HG02943 (cell line): ENCODE results near the gene DCST2.
"Not testable (repeated sequence)": the region's sequence is repeated elsewhere in the genome, so short reads cannot be mapped to it uniquely, and the experiment has no call there.

Experiments
- ATAC-seq: cut with Tn5 transposase; IDR thresholded peaks from one replicate; pipeline ENCODE4 v1.9.1; 2021; ENCODE audit warnings: mild to moderate bottlenecking, low read depth, moderate library complexity; ENCODE audit not compliant: unreplicated experiment

DCST2 gene

DNA sequence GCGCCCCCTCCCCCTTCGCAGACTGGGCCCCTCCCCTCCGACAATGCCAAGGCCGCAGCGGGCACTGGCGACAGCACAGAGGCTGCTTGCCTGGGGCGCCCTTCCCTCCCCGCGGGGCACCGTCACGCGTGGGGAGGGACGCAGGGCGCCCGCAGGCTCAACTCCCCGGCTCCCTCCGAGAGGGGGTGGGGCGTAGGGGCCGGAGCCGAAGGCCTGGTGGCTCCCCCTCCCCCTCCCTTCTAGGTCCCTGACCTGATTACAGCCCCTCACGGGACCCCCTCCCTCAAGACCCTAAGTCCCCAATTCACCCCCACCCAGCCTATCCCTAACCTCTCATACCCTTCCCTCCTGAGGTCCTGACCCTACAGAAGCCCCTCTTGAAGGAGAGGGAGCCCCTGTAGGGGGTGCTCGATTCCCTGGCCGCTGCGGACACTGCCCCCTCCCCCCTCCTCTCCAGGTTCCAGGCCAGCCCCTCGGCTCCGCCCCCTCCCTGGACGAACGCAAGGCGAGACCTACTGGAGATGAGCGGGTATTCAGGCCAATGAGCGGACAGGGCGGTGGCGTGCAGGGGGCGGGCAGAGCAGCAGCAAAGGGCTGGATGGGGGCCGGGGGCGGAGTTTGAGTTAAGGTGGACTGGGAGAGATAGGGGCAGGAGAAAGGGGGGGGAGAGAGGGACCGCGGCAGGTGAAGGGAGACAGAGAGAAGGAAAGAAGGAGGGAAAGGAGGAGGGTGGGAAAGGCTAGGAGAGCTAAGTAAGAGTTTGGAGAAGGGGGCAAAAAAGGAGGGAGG is 31.7 kb downstream of the DCST2 start:
- peak; percentile 39 for ATAC-seq

DNA sequence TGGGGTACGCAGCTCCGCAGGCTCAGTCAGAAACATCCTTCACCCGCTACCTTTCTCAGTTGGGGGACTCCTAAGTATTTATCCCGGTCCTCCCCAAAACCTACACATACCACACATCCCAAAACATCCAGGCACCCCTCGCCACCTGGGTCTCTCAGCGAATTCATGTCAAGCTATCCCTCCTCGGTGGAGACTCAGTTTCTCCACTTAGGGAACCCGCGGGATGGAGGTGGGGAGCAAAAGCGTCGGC is 32.2 kb downstream of the DCST2 start:
- no peak for ATAC-seq

DNA sequence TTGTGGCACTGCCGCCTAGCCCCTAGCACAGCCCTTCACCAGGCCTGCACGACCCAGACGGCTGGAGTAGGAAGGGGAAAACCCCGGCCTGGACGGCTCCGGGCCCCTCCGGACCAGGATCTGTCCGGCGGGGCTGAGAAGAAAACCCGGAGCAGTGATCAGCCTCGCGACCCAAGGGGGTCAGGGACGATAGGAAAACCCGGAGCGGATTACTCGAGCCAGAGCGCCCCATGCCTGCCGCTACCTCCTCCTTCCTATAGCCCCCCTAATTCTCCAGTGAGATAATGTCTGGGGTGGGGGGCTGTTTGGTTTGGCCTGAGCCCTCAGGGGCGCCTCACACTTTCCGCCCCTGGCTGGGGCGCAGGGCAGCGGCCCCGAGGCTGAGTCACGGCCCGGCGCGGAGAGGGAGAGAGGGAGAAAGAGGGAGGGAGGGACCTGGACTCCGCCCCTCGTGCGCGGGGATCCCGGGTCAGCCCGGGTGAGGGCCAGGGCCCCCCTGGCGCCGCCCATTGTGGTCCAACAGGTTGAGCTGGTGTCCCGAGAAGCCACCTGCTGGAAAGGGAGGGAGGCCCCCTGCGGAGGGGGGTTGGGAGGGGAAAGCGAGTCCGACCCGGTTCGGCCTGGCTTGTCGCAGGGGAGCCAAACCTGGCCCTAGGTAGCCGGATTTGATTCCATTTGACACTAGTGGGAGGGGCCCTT is 32.7 kb downstream of the DCST2 start:
- ATAC-seq = peak; percentile 35

DNA sequence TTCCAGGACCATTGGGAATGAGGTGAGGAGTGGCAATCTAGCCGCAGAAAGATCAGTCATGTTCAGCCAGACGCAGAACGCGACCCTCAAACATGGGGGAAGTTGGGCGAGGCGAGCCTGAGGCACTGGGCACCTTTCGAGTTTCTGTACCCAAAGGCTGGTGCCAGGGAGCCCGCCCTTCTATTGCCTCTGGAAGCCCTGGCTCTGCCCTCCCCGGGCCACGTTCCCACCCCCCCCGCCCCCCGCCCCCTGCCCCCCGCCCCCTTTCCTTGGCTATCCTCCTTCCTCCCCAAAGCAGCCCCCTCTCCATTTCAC is 33.2 kb downstream of the DCST2 start:
- no peak for ATAC-seq

DNA sequence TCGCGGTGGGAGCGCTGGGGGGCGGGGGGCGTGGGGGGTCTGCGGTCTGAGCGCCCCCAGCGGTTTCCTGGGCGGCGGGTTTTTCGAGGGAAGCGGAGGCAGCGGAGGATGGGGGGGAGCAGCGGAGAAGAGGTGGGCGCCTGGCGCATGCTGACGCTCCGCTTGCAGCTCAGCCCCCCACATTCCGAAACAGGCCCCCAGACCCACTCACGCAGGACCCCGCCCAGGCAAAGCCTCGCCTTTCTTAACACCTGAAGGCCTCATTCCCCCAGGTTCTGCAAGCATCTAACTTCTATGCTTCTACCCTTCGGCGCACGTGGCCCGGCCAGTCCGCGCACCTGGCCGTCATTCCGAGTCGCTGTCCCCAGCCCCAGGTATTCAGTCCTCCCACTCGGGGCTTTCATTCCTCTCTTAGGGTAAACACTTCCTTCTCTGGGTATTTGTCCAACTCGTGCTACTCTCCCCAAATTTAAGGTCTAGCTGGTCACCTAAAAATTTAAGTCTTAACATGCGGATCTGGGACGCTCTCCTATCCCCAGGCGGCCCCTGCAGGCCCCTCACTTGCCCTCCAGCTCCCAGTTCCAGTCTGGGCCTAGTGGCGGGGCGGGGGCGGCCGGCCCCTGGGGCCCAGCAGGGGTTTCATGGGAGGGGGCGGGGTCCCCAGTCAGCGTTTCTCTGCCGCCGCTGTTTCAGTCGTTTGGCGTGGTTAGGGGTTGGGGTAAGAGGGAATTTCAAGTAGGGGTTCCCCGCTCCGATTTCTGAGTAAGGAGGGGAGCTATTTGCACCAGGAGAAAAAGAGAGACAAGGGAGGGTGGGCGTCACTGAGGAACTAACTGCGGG is 33.8 kb downstream of the DCST2 start:
- ATAC-seq = no peak

DNA sequence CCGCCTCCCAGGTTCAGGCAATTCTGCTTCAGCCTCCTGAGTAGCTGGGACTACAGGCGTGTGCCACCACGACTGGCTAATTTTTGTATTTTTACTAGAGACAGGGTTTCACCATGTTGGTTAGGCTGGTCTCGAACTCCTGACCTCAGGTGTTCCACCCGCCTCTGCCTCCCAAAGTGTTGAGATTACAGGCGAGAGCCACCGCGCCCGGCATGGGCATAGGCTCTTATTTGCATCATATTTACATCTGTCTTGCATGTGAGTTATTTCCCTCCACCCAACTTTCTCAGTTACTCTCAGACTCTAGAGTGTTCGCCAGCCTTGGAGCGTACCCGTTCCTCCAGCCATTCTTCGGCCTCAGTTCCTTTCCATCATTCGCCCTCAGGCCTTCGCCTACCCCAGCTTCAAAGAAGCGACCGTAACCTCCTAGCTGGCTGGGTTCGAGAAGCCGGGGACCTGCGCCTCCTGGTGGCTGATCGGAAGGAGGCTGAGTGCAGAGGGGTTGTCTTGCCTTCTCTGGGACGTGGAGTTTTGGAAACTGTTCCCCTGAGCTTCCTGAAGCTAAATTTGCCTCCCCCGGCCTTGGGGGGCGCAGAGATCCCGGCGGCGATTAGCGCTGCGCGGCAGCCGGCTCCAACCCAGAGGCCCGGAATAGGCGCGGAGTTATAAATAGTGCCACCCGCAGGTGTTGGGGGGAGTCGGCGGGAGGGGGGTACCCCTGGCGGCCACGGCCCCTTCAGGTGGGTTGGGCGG is 34.6 kb downstream of the DCST2 start:
- no peak for ATAC-seq

DNA sequence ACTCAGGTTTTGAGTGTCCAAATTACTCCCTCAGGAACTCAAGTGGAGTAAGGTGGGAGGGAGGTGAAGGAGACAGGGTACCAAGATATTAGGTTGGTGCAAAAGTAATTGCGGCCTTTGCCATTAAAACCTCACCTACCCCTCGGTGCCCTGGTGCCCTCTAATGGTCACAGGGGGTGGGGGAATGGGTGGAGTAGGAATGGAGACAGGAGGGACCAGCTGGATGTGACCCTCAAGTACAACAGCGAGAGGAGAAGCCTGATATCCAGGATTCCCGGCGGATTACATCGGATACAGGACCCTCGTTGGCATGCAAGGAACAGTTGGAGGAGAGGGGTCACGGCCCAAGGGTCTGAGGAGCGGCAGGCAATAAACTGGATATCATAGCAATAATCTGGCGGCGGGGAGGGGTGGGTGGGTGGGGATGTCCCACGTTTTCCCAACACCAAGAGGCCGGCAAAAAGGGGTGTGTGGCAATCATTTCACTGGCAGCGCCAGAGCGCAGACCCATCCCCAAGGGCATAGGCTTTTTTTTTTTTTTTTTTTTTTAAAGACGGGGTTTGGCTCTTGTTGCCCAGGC is 35.3 kb downstream of the DCST2 start:
- no peak for ATAC-seq

DNA sequence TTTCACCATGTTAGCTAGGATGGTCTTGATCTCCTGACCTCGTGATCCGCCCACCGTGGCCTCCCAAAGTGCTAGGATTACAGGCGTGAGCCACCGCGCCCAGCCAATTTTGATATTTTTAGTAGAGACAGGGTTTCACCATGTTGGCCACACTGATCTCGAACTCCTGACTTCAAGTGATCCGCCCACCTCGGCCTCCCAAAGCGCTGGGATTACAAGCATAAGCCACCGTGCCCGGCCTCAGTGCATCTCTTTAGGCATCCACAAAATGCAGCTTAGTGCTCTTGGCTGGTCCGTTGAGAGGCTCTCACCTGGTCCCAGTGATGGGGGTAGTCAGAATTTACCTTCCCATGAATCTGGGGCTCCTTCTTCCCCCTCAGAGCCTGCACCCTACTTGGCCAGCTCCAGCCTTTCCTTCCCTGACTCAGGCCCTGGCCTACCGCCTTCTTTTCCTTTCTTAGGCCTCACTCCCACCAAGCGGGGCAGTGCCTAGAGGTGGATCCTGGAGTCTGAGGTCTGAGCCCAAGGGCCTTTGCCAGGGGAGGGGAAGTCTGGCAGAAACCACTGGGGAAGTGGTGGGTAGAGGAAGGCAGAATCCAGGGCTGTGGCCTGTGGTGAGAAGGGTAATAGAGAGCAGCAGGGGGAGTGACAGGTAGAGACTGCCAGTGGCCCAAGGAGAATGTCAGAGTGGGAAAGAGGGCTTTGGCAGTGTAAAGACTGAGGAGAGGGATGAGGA is 36.4 kb downstream of the DCST2 start:
- no peak for ATAC-seq

DNA sequence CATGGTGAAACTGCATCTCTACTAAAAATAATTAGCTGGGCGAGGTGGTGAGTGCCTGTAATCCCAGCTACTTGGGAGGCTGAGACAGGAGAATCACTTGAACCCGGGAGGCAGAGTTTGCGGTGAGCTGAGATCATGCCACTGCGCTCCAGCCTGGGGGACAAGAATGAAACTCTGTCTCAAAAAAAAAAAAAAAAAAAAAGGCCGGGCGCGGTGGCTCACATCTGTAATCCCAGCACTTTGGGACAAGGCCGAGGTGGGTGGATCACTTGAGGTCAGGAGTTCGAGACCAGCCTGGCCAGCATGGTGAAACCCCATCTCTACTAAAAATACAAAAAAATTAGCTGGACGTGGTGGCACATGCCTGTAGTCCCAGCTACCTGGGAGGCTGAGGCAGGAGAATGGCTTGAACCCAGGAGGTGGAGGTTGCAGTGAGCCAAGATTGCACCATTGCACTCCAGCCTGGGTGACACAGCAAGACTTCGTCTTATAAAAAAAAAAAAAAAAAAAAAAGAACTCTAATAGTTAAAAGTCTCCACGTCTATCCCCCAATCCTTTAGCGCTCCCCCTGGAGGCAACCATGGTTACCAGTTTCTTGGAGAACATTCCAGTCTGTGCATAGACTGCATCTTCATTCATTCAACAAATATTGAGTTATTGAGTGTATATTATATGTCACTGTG is 38.1 kb downstream of the DCST2 start:
- not testable (repeated sequence) for ATAC-seq

DNA sequence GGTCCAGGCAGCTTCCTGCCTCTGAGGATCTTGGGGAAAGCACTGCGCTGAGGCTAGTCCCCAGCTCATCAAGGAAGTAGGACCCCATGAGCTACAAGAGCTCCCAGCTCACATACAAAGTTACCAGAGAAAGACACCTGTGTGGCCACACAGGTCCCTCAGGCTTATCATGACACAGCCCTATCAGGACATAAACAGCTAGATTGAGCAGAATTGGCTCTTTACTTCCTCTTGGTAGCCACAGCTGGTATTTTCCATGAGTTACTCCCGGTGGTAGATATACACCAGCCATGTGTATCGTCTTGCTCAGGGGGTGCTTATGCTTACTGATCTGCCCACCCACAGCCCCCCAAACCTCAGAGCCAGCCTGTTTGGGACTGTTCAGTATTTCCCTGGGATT is 39.0 kb downstream of the DCST2 start:
- ATAC-seq = no peak

DNA sequence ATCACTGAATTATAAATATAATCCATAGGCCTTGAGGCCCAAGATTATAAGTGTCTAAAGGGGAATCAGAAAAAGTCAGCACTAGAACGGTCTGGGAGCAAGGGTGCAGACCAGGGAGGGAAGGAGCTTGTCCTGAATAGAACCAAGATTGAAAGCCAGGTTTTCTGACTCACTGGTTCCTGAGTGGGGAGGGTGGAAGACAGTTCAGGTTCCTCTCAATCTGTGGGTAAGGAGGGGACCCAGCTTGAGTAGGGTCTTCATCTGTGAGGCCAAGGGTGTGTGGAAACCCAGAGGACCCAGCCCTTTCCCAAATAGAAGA is 39.4 kb downstream of the DCST2 start:
- ATAC-seq = no peak

DNA sequence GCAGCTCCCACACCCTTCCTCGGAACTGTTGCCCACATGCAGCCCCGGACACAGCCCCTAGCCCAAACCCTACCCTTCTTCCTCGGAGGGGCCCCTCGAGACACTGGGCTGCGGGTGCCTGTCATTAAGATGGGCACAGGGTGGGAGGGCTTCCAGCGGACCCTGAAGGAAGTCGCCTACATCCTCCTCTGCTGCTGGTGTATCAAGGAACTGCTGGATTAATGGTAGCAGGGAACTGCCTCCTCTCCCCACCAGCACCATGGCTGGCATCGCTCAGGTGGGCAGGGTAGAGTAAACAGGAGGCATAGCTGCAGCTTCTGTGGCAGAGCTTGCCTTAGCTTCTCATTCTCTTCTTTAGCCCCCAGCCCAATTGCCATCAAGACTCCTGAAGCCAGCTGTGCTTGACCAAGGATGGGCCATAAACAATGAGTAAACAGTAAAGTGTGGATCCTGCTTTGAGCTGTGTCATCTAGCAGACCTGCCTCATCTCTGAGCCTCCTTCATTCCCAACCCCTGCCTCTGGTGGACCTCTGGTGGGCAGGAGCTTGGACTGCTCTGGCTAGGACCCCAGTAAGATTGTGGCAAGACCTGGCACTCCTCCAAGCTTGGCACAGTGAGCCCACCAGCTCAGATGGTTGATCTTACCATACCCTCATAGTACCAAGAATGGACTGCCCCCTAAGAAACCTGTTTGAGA is 39.9 kb downstream of the DCST2 start, which contains the start of gene LENEP:
LENEP (plus strand) TSS at position 15 of the 697 bp plus-strand sequence; CDS start at position 37, 22 bp downstream.
- ATAC-seq = no peak

DNA sequence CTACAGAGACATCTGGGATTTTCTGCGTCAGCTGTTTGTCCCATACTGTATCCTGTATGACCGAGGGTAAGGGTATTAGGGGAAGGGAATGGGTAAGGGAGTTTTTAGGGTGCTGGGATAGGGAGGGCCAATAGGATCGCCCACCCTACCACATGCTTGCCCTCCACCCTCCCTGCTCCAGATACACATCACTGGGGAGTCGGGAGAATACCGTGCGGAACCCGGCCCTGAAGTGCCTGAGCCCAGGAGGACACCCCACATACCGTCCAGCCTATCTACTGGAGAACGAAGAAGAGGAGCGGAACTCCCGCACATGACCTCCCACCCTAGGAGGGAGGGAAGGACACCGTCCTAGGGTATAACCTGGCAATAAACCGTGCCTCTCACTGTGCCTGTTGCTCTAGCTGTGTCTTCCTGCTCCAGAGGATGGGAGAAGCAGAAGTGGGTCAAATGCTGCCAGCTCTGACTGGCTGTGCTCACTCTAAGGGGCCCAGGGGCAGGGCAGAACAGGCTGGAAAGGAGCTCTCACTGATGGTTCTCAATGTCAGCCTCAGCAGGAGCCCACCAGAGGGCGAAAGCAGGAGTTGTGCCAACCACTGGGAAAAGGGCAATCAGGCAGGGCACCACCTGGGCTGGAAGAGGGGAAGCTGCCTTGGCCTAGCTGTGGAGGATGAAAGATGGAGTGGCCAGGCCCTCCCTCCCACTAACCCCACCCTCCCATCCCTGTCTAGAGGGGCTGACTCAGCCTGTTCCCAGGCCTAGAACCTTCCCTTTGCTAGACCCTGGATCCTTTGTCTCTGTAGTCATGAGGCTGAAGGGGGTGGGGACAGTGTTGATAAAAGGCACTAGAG is 40.6 kb downstream of the DCST2 start:
- no peak for ATAC-seq

DNA sequence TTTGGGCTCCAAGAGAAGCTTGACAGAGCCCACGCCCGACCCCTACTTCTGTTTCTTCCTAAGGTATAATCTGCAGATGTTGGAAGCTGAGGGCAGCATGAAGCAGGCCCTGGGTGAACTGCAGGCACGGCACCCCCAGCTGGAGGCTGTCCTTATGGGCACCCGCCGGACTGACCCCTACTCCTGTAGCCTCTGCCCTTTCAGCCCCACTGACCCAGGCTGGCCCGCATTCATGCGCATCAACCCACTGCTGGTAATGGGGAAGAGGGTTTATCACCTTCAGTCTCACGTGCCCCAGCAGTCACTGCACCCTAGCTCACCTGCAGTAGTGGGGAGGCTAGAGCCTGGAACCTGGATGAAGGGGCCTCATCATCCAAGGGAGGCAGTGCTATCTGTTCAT is 43.3 kb downstream of the DCST2 start:
- ATAC-seq = no peak

DNA sequence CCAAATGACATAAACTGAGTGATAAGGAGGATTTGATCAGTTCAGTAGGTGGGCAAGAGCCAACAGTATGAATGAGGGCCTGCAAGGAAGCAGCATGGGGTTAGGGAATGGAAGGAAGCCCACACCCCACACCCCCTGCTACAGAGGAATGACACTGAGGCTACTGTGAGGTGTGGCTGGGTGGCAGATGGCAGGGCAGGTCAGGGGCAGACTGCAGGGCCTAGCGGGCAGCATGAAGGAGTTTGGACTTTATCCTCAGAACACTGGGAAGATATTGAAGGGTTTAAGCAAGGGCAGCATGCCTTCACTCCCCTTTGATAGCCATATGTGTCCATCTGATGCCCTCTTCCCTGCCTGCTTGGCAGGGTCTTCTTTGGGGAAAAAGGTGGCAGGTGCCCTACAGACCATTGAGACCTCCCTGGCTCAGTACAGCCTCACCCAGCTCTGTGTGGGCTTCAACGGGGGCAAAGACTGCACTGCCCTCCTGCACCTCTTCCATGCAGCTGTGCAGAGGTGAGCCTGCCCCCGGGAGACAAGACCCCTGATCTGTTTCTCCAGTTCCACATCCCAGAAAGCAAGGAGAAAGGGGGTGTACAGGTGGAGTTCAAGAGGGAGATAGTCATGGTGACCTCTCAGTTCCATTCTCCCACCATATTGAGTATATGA is 44.3 kb downstream of the DCST2 start:
- ATAC-seq = no peak

DNA sequence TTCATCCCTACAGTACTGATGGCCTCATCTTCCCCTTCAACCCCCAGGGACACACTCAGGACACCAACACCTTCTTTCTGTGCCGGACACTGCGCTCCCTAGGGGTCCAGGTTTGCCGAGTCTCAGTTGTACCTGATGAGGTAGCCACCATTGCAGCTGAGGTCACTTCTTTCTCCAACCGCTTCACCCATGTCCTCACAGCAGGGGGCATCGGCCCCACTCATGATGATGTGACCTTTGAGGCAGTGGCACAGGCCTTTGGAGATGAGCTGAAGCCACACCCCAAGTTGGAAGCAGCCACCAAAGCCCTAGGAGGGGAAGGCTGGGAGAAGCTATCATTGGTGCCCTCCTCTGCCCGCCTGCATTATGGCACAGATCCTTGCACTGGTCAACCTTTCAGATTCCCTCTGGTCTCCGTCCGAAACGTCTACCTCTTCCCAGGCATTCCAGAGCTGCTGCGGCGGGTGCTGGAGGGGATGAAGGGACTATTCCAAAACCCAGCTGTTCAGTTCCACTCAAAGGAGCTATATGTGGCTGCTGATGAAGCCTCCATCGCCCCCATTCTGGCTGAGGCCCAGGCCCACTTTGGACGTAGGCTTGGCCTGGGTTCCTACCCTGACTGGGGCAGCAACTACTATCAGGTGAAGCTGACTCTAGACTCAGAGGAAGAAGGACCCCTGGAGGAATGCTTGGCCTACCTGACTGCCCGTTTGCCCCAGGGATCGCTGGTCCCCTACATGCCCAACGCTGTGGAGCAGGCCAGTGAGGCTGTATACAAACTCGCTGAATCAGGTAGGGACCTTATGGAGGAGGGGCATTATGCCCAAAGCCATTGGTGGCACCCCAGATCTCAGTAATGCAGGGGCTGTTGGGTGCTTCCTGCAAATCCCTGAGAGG is 45.3 kb downstream of the DCST2 start:
- ATAC-seq = no peak
